ENCODE results near the gene CTNNA1. TPM values are rescaled to one million over a fixed set of nuclear protein-coding genes. Genes with fewer than 3 reads are reported as not detected.

The CTNNA1 gene
- total and polyA plus RNA-seq, 2 of the 8 experiments (the other 6 are each of a cell fraction or from before 2014, with no cell fraction given), result 115 to 349 TPM

GRCh38 chr5:138920181-138920580 lies 167.0 kb downstream of the CTNNA1 start:
- Histone ChIP-seq H4K91ac (replicated peaks; ENCODE audit: insufficient read length, low read length) (no peak overlapping the region), H3K4me3 (ENCODE audit: extremely low read depth in 1 of 4, insufficient read depth in 2 of 4, low read depth in 3 of 4, low read length in 4 of 4) (no peak overlapping the region), H2AK5ac (ENCODE audit: low read depth, low read length) (no peak overlapping the region), H3K56ac (replicated peaks; ENCODE audit: insufficient read length, low read depth, low read length) (no peak overlapping the region), H2BK120ac (replicated peaks; ENCODE audit: low read depth, low read length) (no peak overlapping the region), H3K14ac (ENCODE audit: insufficient read length) (no peak overlapping the region), H3K9ac (replicated peaks in 1 of 4; ENCODE audit: extremely low read depth in 1 of 4, low read depth in 3 of 4, low read length in 3 of 4) (no peak overlapping the region), H2BK12ac (ENCODE audit: low read depth, low read length) (no peak overlapping the region), H3K27me3 (replicated peaks in 1 of 4; ENCODE audit: control insufficient read depth in 3 of 4, extremely low read depth in 1 of 4, insufficient read depth in 3 of 4, low read length in 3 of 4) (no peaks in the 10 kb centered on the region), H2AFZ (ENCODE audit: low read length) (no peak overlapping the region), H2BK20ac (ENCODE audit: low read length) (no peak overlapping the region), H3K9me3 (ENCODE audit: insufficient read depth in 2 of 2, low read depth in 1 of 2, low read length in 1 of 2) (no peaks in the 10 kb centered on the region), H2BK5ac (ENCODE audit: low read depth, low read length) (no peak overlapping the region), H4K20me1 (replicated peaks in 1 of 2; ENCODE audit: control insufficient read depth in 1 of 2, insufficient read depth in 2 of 2, low read length in 2 of 2) (no peaks in the 10 kb centered on the region), H3K79me1 (ENCODE audit: low read depth, low read length) (no peaks in the 10 kb centered on the region; the same call in 1 of the 2 replicates), H3K18ac (ENCODE audit: extremely low read depth, low read length) (no peak overlapping the region), H3K27ac (ENCODE audit: low read depth, low read length) (no peak overlapping the region), H3K23ac (ENCODE audit: insufficient read length) (no peak overlapping the region), H4K8ac (ENCODE audit: extremely low read depth, insufficient read depth, low read length) (no peak overlapping the region), H3K36me3 (ENCODE audit: control insufficient read depth in 2 of 4, insufficient read depth in 4 of 4, low read length in 3 of 4) (peaks cover 11 to 35% (median 16%) of the 10 kb centered on the region in 4 experiments), H3K4me2 (ENCODE audit: insufficient read depth in 1 of 2, low read depth in 2 of 2, low read length in 2 of 2) (no peak overlapping the region), H3K4ac (replicated peaks; ENCODE audit: insufficient read length, low read depth, low read length) (no peak overlapping the region), H4K5ac (ENCODE audit: insufficient read length, low read depth, low read length) (no peak overlapping the region), H3K23me2 (ENCODE audit: low read depth, low read length) (no peaks in the 10 kb centered on the region), H2BK15ac (ENCODE audit: low read length) (no peak overlapping the region), H3K79me2 (ENCODE audit: control insufficient read depth in 1 of 2, insufficient read depth in 2 of 2, low read length in 2 of 2) (no peaks in the 10 kb centered on the region), H3K4me1 (replicated peaks in 1 of 4; ENCODE audit: control insufficient read depth in 3 of 4, insufficient read depth in 4 of 4, low read length in 3 of 4) (peaks cover 0 to 4% (median 2%) of the 10 kb centered on the region in 4 experiments; a peak in 2 of 7 replicates)
- CTCF ChIA-PET (ENCODE audit: partially characterized antibody), result interaction anchor here (0.8 to 1.0 kb wide), 4 partner anchors 10 to 267 kb away, joined by 3 read pairs; no protein-coding TSS in a partner anchor
- POLR2A ChIA-PET (ENCODE audit: partially characterized antibody), result no interaction called here
- WGBS, 2 experiments (ENCODE audit: extremely low coverage in 1 of 2, insufficient coverage in 1 of 2, insufficient read length in 1 of 2, insufficient replicate concordance in 2 of 2, low coverage in 1 of 2, low lambda C conversion rate in 2 of 2, missing lambda C conversion rate in 1 of 2), result 91% methylated on average over 8 of the region's 8 CpGs; no CpG with 5 or more reads in 1 of the 2 experiments
- no peak for FAIRE-seq
- no peak for DNase-seq (ENCODE audit: low read depth in 1 of 2, low spot score in 2 of 2)
- no peak for TF ChIP-seq MAFK (IDR thresholded peaks at IDR 0.05; ENCODE audit: low read depth, low read length)
- no peak for TF ChIP-seq FOSL1 (IDR thresholded peaks at IDR 0.05; ENCODE audit: insufficient read depth, low read depth, low read length)
- no peak for TF ChIP-seq BRCA1 (IDR thresholded peaks at IDR 0.05; ENCODE audit: low read depth, low read length)
- TF ChIP-seq POU5F1 (IDR thresholded peaks at IDR 0.05; ENCODE audit: low read depth, low read length), result no peak
- TF ChIP-seq SP1 (IDR thresholded peaks at IDR 0.05; ENCODE audit: low read depth, low read length), result no peak
- TF ChIP-seq CTCF (IDR thresholded peaks at IDR 0.05; ENCODE audit: control extremely low read depth in 1 of 3, insufficient read depth in 1 of 3, low read depth in 1 of 3, low read length in 3 of 3), result no peak
- TF ChIP-seq NANOG (IDR thresholded peaks at IDR 0.05; ENCODE audit: insufficient read depth, low read depth, low read length, poor library complexity, severe bottlenecking), result no peak
- TF ChIP-seq TAF1 (IDR thresholded peaks at IDR 0.05; ENCODE audit: low read depth, low read length), result no peak
- TF ChIP-seq ATF3 (IDR thresholded peaks at IDR 0.05; ENCODE audit: insufficient read depth, low read depth, low read length), result no peak
